Right ventricle myocardium inferior (tissue), 1 donor: ENCODE measurements around the gene GALNT12. TPM values are rescaled to one million over a fixed set of nuclear protein-coding genes. Genes with fewer than 3 reads are reported as not detected.
A peak's percentile ranks its signal among the peaks of the same experiment; 100 is the strongest.

Experiments used
- ATAC-seq: fragments of 200-7000 bp; cut with Tn5 transposase; one replicate; pipeline ENCODE4 v1.9.1; 2020; ENCODE audit warnings: mild to moderate bottlenecking, moderate library complexity
- DNase-seq: peaks from one replicate; pipeline ENCODE4 v3.0.0; 2021; ENCODE audit errors: missing footprints
- intact Hi-C: fragments of 100-400 bp; cut with DNase I; formaldehyde crosslinking; loops from one replicate; pipeline ENCODE4 v1.11.0; 2022
- long read RNA-seq: library from polyadenylated mRNA; unstranded; transcript quantifications from one replicate; pipeline ENCODE4 v2.0.0, GENCODE V29; 2021
- total RNA-seq: library from RNA; stranded (reverse); fragmentation: NEBNext Ultra II Directional; extraction: Animal tissue kit (Norgen Biotek cat#: 25700); gene quantifications from one replicate; pipeline ENCODE4 v1.2.1, GENCODE V29; 2021
- donor health status: DM: no; HTN: yes; CAD: no; lungs with severe emphysema.

The GALNT12 gene
- 0.54 TPM for total RNA-seq
- long read RNA-seq: 0 reads

- ATAC-seq (peak; percentile 40), DNase-seq (no peak)
- intact Hi-C loops: no loop called here
Observed at GRCh38 chr9:98807070-98807813, at the start of gene GALNT12. Gene GALNT12 (plus strand): TSS chr9:98807670. CDS start chr9:98807699, 29 bp downstream.

GRCh38 chr9:98760231-98760630 lies 47.2 kb upstream of the GALNT12 start:
- no peak for DNase-seq
- intact Hi-C loops: no loop called here
- no peak for ATAC-seq

- intact Hi-C loops: no loop called here
- ATAC-seq: no peak
- no peak for DNase-seq
Observed at GRCh38 chr9:98763986-98764745, 43.3 kb upstream of the GALNT12 start.

- intact Hi-C loops: no loop called here
- no peak for ATAC-seq
- DNase-seq: no peak
Observed at GRCh38 chr9:98765256-98765655, 42.2 kb upstream of the GALNT12 start.

- intact Hi-C loops: no loop called here
- ATAC-seq (no peak), DNase-seq (no peak)
Observed at GRCh38 chr9:98766586-98766985, 40.9 kb upstream of the GALNT12 start.

GRCh38 chr9:98767196-98767595 lies 40.3 kb upstream of the GALNT12 start:
- intact Hi-C loops: no loop called here
- ATAC-seq: no peak
- DNase-seq: no peak

GRCh38 chr9:98767915-98768314 lies 39.6 kb upstream of the GALNT12 start:
- ATAC-seq (no peak), DNase-seq (no peak)
- intact Hi-C loops: no loop called here

GRCh38 chr9:98768344-98768743 lies 39.1 kb upstream of the GALNT12 start:
- DNase-seq: no peak
- no peak for ATAC-seq
- intact Hi-C loops: no loop called here

- DNase-seq (no peak), ATAC-seq (no peak)
- intact Hi-C loops: no loop called here
Observed at GRCh38 chr9:98770717-98771116, 36.8 kb upstream of the GALNT12 start.

GRCh38 chr9:98771209-98771874 lies 36.1 kb upstream of the GALNT12 start:
- DNase-seq (no peak), ATAC-seq (no peak)
- intact Hi-C loops: no loop called here

GRCh38 chr9:98772364-98773155 lies 34.9 kb upstream of the GALNT12 start:
- intact Hi-C loops: no loop called here

GRCh38 chr9:98773721-98774120 lies 33.7 kb upstream of the GALNT12 start:
- no peak for DNase-seq
- no peak for ATAC-seq
- intact Hi-C loops: no loop called here

More at GRCh38 chr9:98772364-98773155, 34.9 kb upstream of the GALNT12 start:
- ATAC-seq (no peak), DNase-seq (no peak)

GRCh38 chr9:98774746-98775145 lies 32.7 kb upstream of the GALNT12 start:
- intact Hi-C loops: no loop called here
- DNase-seq (no peak), ATAC-seq (no peak)

- no peak for DNase-seq
- intact Hi-C loops: loop anchor here (1.0 kb wide), 1 partner anchor 461 kb away; no protein-coding TSS in a partner anchor
- peak; percentile 31 for ATAC-seq
Observed at GRCh38 chr9:98775831-98776441, 31.5 kb upstream of the GALNT12 start.

GRCh38 chr9:98777618-98778017 lies 29.9 kb upstream of the GALNT12 start:
- DNase-seq (no peak), ATAC-seq (no peak)
- intact Hi-C loops: no loop called here

- ATAC-seq (no peak), DNase-seq (no peak)
- intact Hi-C loops: no loop called here
Observed at GRCh38 chr9:98778251-98778650, 29.2 kb upstream of the GALNT12 start.

- ATAC-seq: no peak
- intact Hi-C loops: no loop called here
- no peak for DNase-seq
Observed at GRCh38 chr9:98778711-98779530, 28.5 kb upstream of the GALNT12 start.
